ENCODE measurements around the gene GPC6.

GPC6 gene

GRCh38 chr13:93806861-93807260 lies 580.3 kb downstream of the GPC6 start:
- no peaks in the 10 kb centered on the region for H3K27me3 ChIP-seq (ENCODE audit: control insufficient read depth, insufficient read depth, low read length)
- no peaks in the 10 kb centered on the region for H3K9me3 ChIP-seq (ENCODE audit: control insufficient read depth, insufficient read depth, low read length)
- H3K4me3 ChIP-seq (ENCODE audit: low read length) = no peak overlapping the region
- H3K4me1 ChIP-seq (ENCODE audit: control insufficient read depth, insufficient read depth, low read length) = peaks cover 5% of the 10 kb centered on the region; the same call in 1 of the 2 replicates
- H3K36me3 ChIP-seq (ENCODE audit: control insufficient read depth, insufficient read depth, low read length) = no peaks in the 10 kb centered on the region
- no peak overlapping the region for H3K27ac ChIP-seq (ENCODE audit: low read length)
- DNase-seq (ENCODE audit: low read depth, low spot score) = no peak
- WGBS (ENCODE audit: insufficient coverage, insufficient read length) = no CpG with 5 or more reads among the region's 1 CpG

GRCh38 chr13:93810264-93810663 lies 583.7 kb downstream of the GPC6 start:
- H3K4me3 ChIP-seq (ENCODE audit: low read length) = no peak overlapping the region
- no peak overlapping the region for H3K27ac ChIP-seq (ENCODE audit: low read length)
- H3K27me3 ChIP-seq (ENCODE audit: control insufficient read depth, insufficient read depth, low read length) = no peaks in the 10 kb centered on the region
- no peak for DNase-seq (ENCODE audit: low read depth, low spot score)
- H3K4me1 ChIP-seq (ENCODE audit: control insufficient read depth, insufficient read depth, low read length) = peaks cover 5% of the 10 kb centered on the region; the same call in 1 of the 2 replicates
- WGBS (ENCODE audit: insufficient coverage, insufficient read length) = no CpG with 5 or more reads among the region's 4 CpGs
- H3K36me3 ChIP-seq (ENCODE audit: control insufficient read depth, insufficient read depth, low read length) = no peaks in the 10 kb centered on the region
- no peaks in the 10 kb centered on the region for H3K9me3 ChIP-seq (ENCODE audit: control insufficient read depth, insufficient read depth, low read length)

- Histone ChIP-seq H3K9me3 (ENCODE audit: control insufficient read depth, insufficient read depth, low read length) (no peaks in the 10 kb centered on the region), H3K4me1 (ENCODE audit: control insufficient read depth, insufficient read depth, low read length) (peaks cover 5% of the 10 kb centered on the region; the same call in 1 of the 2 replicates), H3K36me3 (ENCODE audit: control insufficient read depth, insufficient read depth, low read length) (no peaks in the 10 kb centered on the region), H3K27ac (ENCODE audit: low read length) (no peak overlapping the region), H3K4me3 (ENCODE audit: low read length) (no peak overlapping the region), H3K27me3 (ENCODE audit: control insufficient read depth, insufficient read depth, low read length) (no peaks in the 10 kb centered on the region)
- WGBS (ENCODE audit: insufficient coverage, insufficient read length) = no CpG with 5 or more reads among the region's 3 CpGs
- DNase-seq (ENCODE audit: low read depth, low spot score) = no peak
Observed at GRCh38 chr13:93811071-93811737, 584.6 kb downstream of the GPC6 start.

- Histone ChIP-seq H3K9me3 (ENCODE audit: control insufficient read depth, insufficient read depth, low read length) (no peaks in the 10 kb centered on the region), H3K4me1 (ENCODE audit: control insufficient read depth, insufficient read depth, low read length) (peaks cover 5% of the 10 kb centered on the region; the same call in 1 of the 2 replicates), H3K36me3 (ENCODE audit: control insufficient read depth, insufficient read depth, low read length) (no peaks in the 10 kb centered on the region), H3K4me3 (ENCODE audit: low read length) (no peak overlapping the region), H3K27ac (ENCODE audit: low read length) (no peak overlapping the region), H3K27me3 (ENCODE audit: control insufficient read depth, insufficient read depth, low read length) (no peaks in the 10 kb centered on the region)
- DNase-seq (ENCODE audit: low read depth, low spot score) = no peak
- no CpG with 5 or more reads among the region's 3 CpGs for WGBS (ENCODE audit: insufficient coverage, insufficient read length)
Observed at GRCh38 chr13:93811738-93812112, 585.1 kb downstream of the GPC6 start.

GRCh38 chr13:93814658-93815057 lies 588.1 kb downstream of the GPC6 start:
- no peak for DNase-seq (ENCODE audit: low read depth, low spot score)
- Histone ChIP-seq H3K27me3 (ENCODE audit: control insufficient read depth, insufficient read depth, low read length) (no peaks in the 10 kb centered on the region), H3K4me3 (ENCODE audit: low read length) (no peak overlapping the region), H3K9me3 (ENCODE audit: control insufficient read depth, insufficient read depth, low read length) (no peaks in the 10 kb centered on the region), H3K27ac (ENCODE audit: low read length) (no peak overlapping the region), H3K36me3 (ENCODE audit: control insufficient read depth, insufficient read depth, low read length) (no peaks in the 10 kb centered on the region), H3K4me1 (ENCODE audit: control insufficient read depth, insufficient read depth, low read length) (no peaks in the 10 kb centered on the region)
- WGBS (ENCODE audit: insufficient coverage, insufficient read length) = no CpG with 5 or more reads among the region's 3 CpGs

- DNase-seq (ENCODE audit: low read depth, low spot score) = no peak
- H3K9me3 ChIP-seq (ENCODE audit: control insufficient read depth, insufficient read depth, low read length) = no peaks in the 10 kb centered on the region
- no CpG with 5 or more reads among the region's 3 CpGs for WGBS (ENCODE audit: insufficient coverage, insufficient read length)
- H3K27ac ChIP-seq (ENCODE audit: low read length) = no peak overlapping the region
- no peak overlapping the region for H3K4me3 ChIP-seq (ENCODE audit: low read length)
- no peaks in the 10 kb centered on the region for H3K4me1 ChIP-seq (ENCODE audit: control insufficient read depth, insufficient read depth, low read length)
- H3K27me3 ChIP-seq (ENCODE audit: control insufficient read depth, insufficient read depth, low read length) = no peaks in the 10 kb centered on the region
- H3K36me3 ChIP-seq (ENCODE audit: control insufficient read depth, insufficient read depth, low read length) = no peaks in the 10 kb centered on the region
Observed at GRCh38 chr13:93818345-93818744, 591.7 kb downstream of the GPC6 start.

- Histone ChIP-seq H3K27ac (ENCODE audit: low read length) (no peak overlapping the region), H3K9me3 (ENCODE audit: control insufficient read depth, insufficient read depth, low read length) (no peaks in the 10 kb centered on the region), H3K27me3 (ENCODE audit: control insufficient read depth, insufficient read depth, low read length) (no peaks in the 10 kb centered on the region), H3K36me3 (ENCODE audit: control insufficient read depth, insufficient read depth, low read length) (no peaks in the 10 kb centered on the region), H3K4me3 (ENCODE audit: low read length) (no peak overlapping the region), H3K4me1 (ENCODE audit: control insufficient read depth, insufficient read depth, low read length) (no peaks in the 10 kb centered on the region)
- no peak for DNase-seq (ENCODE audit: low read depth, low spot score)
- no CpG with 5 or more reads among the region's 3 CpGs for WGBS (ENCODE audit: insufficient coverage, insufficient read length)
Observed at GRCh38 chr13:93819331-93819890, 592.8 kb downstream of the GPC6 start.

- Histone ChIP-seq H3K27me3 (ENCODE audit: control insufficient read depth, insufficient read depth, low read length) (no peaks in the 10 kb centered on the region), H3K9me3 (ENCODE audit: control insufficient read depth, insufficient read depth, low read length) (no peaks in the 10 kb centered on the region), H3K36me3 (ENCODE audit: control insufficient read depth, insufficient read depth, low read length) (no peaks in the 10 kb centered on the region), H3K27ac (ENCODE audit: low read length) (no peak overlapping the region), H3K4me3 (ENCODE audit: low read length) (no peak overlapping the region), H3K4me1 (ENCODE audit: control insufficient read depth, insufficient read depth, low read length) (no peaks in the 10 kb centered on the region)
- DNase-seq (ENCODE audit: low read depth, low spot score) = no peak
- no CpG with 5 or more reads among the region's 3 CpGs for WGBS (ENCODE audit: insufficient coverage, insufficient read length)
Observed at GRCh38 chr13:93824286-93824685, 597.7 kb downstream of the GPC6 start.

- no peak overlapping the region for H3K27ac ChIP-seq (ENCODE audit: low read length)
- no CpG with 5 or more reads among the region's 3 CpGs for WGBS (ENCODE audit: insufficient coverage, insufficient read length)
- no peak for DNase-seq (ENCODE audit: low read depth, low spot score)
Observed at GRCh38 chr13:93834051-93834450, 607.4 kb downstream of the GPC6 start.

GRCh38 chr13:93843082-93843481 lies 616.5 kb downstream of the GPC6 start:
- Histone ChIP-seq H3K27me3 (ENCODE audit: control insufficient read depth, insufficient read depth, low read length) (no peaks in the 10 kb centered on the region), H3K27ac (ENCODE audit: low read length) (no peak overlapping the region), H3K36me3 (ENCODE audit: control insufficient read depth, insufficient read depth, low read length) (no peaks in the 10 kb centered on the region), H3K9me3 (ENCODE audit: control insufficient read depth, insufficient read depth, low read length) (no peaks in the 10 kb centered on the region), H3K4me1 (ENCODE audit: control insufficient read depth, insufficient read depth, low read length) (no peaks in the 10 kb centered on the region), H3K4me3 (ENCODE audit: low read length) (no peak overlapping the region)
- WGBS (ENCODE audit: insufficient coverage, insufficient read length) = no CpG with 5 or more reads among the region's 3 CpGs
- no peak for DNase-seq (ENCODE audit: low read depth, low spot score)

More at GRCh38 chr13:93834051-93834450, 607.4 kb downstream of the GPC6 start:
- Histone ChIP-seq H3K9me3 (ENCODE audit: control insufficient read depth, insufficient read depth, low read length) (no peaks in the 10 kb centered on the region), H3K4me1 (ENCODE audit: control insufficient read depth, insufficient read depth, low read length) (no peaks in the 10 kb centered on the region), H3K27me3 (ENCODE audit: control insufficient read depth, insufficient read depth, low read length) (no peaks in the 10 kb centered on the region), H3K36me3 (ENCODE audit: control insufficient read depth, insufficient read depth, low read length) (no peaks in the 10 kb centered on the region), H3K4me3 (ENCODE audit: low read length) (no peak overlapping the region)

GRCh38 chr13:93847162-93847561 lies 620.6 kb downstream of the GPC6 start:
- H3K9me3 ChIP-seq (ENCODE audit: control insufficient read depth, insufficient read depth, low read length) = no peaks in the 10 kb centered on the region
- no peak overlapping the region for H3K4me3 ChIP-seq (ENCODE audit: low read length)
- no CpG with 5 or more reads among the region's 7 CpGs for WGBS (ENCODE audit: insufficient coverage, insufficient read length)
- H3K4me1 ChIP-seq (ENCODE audit: control insufficient read depth, insufficient read depth, low read length) = no peaks in the 10 kb centered on the region
- H3K27me3 ChIP-seq (ENCODE audit: control insufficient read depth, insufficient read depth, low read length) = no peaks in the 10 kb centered on the region
- no peaks in the 10 kb centered on the region for H3K36me3 ChIP-seq (ENCODE audit: control insufficient read depth, insufficient read depth, low read length)
- DNase-seq (ENCODE audit: low read depth, low spot score) = no peak
- H3K27ac ChIP-seq (ENCODE audit: low read length) = no peak overlapping the region

Data from iPS DF 6.9 (cell line).